ENCODE measurements around the gene ANTKMT.

DNA sequence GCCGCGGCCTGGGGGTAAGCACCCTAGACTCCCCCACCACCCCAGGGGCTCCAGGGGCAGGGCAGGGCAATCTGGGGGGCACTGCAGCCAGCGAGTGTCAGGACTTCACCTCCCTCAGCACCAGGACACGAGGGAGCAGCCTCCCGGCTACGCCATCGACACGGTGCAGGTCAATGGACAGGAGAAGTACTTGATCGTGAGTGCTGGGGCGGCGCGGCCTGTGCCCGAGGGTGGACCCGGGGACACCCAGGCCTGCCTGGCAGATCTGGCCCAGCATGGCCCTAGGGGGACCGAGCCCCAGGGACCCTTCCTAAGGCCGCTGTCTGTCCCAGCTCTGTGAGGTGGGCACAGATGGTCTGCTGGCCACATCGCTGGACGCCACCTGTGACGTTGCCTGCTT lies 48.6 kb upstream of the ANTKMT start:
- TF ChIP-seq CTCF (IDR thresholded peaks at IDR 0.05) (no peak), POLR2AphosphoS5 (IDR thresholded peaks at IDR 0.05) (no peak)
